Caco-2 (cell line): ENCODE results near the gene MAST4. TPM values are rescaled to one million over a fixed set of nuclear protein-coding genes. Genes with fewer than 3 reads are reported as not detected.

ENCODE experiments used
- BruUV-seq: library from RNA; stranded (reverse); fragments of 400-500 nt; replicated peaks from 2 replicates; lab custom pipeline; 2021; lab: Mats Ljungman, UMichigan
- CTCF ChIA-PET: fragments of 300-600 bp; sonication (Branson Sonifier 250); formaldehyde crosslinking; loops from one replicate; lab custom pipeline; 2022; ENCODE audit warnings: antibody characterized with exemption; lab: Charles Lee
- POLR2A ChIA-PET: fragments of 300-600 bp; sonication (Branson Sonifier 250); formaldehyde crosslinking; loops from one replicate; lab custom pipeline; 2022; ENCODE audit warnings: antibody characterized with exemption; lab: Charles Lee
- DNase-seq, 2 experiments: peaks; one replicate each; pipeline versions ENCODE4 v3.0.0 to v3.0.0-alpha.2; 2020 to 2022
- H3K27me3 ChIP-seq: replicated peaks from 2 replicates; pipeline ENCODE4 v1.6.0; 2011; ENCODE audit warnings: low read length; ENCODE audit not compliant: control insufficient read depth, insufficient read depth
- H3K36me3 ChIP-seq: 2 replicates; pipeline ENCODE4 v1.5.1; 2011; ENCODE audit warnings: low read length; ENCODE audit not compliant: control insufficient read depth, insufficient read depth
- H3K4me1 ChIP-seq: fragments of 250-450 bp; sonication (Bioruptor Pico); 2 replicates; pipeline ENCODE4 v1.5.1; 2020; ENCODE audit warnings: mild to moderate bottlenecking
- H3K4me3 ChIP-seq: 2 replicates; pipeline ENCODE4 v1.5.1; 2011; ENCODE audit warnings: low read depth, mild to moderate bottlenecking, control low read depth, low read length
- H3K9me3 ChIP-seq: fragments of 250-450 bp; sonication (Bioruptor Pico); 2 replicates; pipeline ENCODE4 v1.5.1; 2020; ENCODE audit warnings: mild to moderate bottlenecking, moderate library complexity
- H3K27ac Mint-ChIP-seq: one replicate; pipeline ENCODE4 v1.8.0; 2022; ENCODE audit warnings: mixed read lengths; ENCODE audit not compliant: unreplicated experiment
- H3K27me3 Mint-ChIP-seq: one replicate; pipeline ENCODE4 v1.8.0; 2022; ENCODE audit warnings: mixed read lengths; ENCODE audit not compliant: insufficient read depth, unreplicated experiment
- H3K36me3 Mint-ChIP-seq: one replicate; pipeline ENCODE4 v1.8.0; 2022; ENCODE audit warnings: mild to moderate bottlenecking, mixed read lengths; ENCODE audit not compliant: insufficient read depth, unreplicated experiment
- H3K4me1 Mint-ChIP-seq: one replicate; pipeline ENCODE4 v1.8.0; 2022; ENCODE audit warnings: low read depth, mixed read lengths; ENCODE audit not compliant: unreplicated experiment
- H3K4me3 Mint-ChIP-seq: one replicate; pipeline ENCODE4 v1.8.0; 2022; ENCODE audit warnings: mild to moderate bottlenecking, moderate library complexity, mixed read lengths; ENCODE audit not compliant: unreplicated experiment
- H3K9me3 Mint-ChIP-seq: one replicate; pipeline ENCODE4 v1.8.0; 2022; ENCODE audit warnings: mixed read lengths; ENCODE audit not compliant: unreplicated experiment
- intact Hi-C: fragments of 100-400 bp; cut with micrococcal nuclease; formaldehyde crosslinking; loops from one replicate; pipeline ENCODE4 v1.10.0; 2022; ENCODE audit not compliant: unreplicated experiment
- total RNA-seq: library from RNA; stranded (reverse); gene quantifications from 2 replicates; pipeline ENCODE4 v1.2.3, GENCODE V29; 2022
- TF ChIP-seq, protein P1 (sequence below), 2 experiments: fragments of 200-600 bp in 1 of 2; IDR thresholded peaks; 1 replicate in 1 of 2; 2 replicates in 1 of 2; pipeline versions ENCODE4 v1.5.1 to v1.8.0; 2011 to 2022; ENCODE audit warnings: antibody characterized with exemption in 1 of 2, control low read depth in 1 of 2, inconsistent platforms in 1 of 2, low read depth in 1 of 2, low read length in 1 of 2, mild to moderate bottlenecking in 1 of 2, moderate library complexity in 1 of 2; ENCODE audit not compliant: insufficient read depth in 1 of 2, severe bottlenecking in 1 of 2, unreplicated experiment in 1 of 2

MAST4 gene
- total RNA-seq, 1 experiment from 2014 or later: 17.8 TPM

DNA sequence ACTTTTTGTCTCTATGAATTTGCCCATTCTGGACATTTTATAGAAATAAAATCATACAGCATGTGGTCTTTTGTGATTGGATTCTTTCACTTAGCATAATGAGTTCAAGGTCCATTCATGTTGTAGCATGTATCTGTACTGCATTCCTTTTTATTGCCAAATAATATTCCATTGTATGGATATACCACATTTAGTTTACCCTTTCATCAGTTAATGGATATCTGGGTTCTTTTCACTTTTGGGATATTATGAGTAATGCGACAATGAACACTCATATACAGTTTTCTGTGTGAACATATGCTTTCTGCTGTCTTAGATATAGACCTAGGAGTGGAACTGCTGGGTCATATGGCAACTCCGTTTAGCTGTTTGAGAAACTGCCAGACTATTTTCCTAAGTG is 41.3 kb upstream of the MAST4 start:
- Histone ChIP-seq H3K36me3 (no peaks in the 10 kb centered on the region), H3K4me1 (no peaks in the 10 kb centered on the region), H3K4me3 (no peak overlapping the region), H3K9me3 (0 out of 2 replicates have a peak, but pooled peaks cover 4% of the 10 kb centered on the region), H3K27me3 (no peaks in the 10 kb centered on the region)
- Mint-ChIP-seq H3K9me3 (peaks cover 13% of the 10 kb centered on the region), H3K36me3 (no peaks in the 10 kb centered on the region), H3K27me3 (peaks cover 2% of the 10 kb centered on the region), H3K27ac (no peak overlapping the region), H3K4me1 (no peaks in the 10 kb centered on the region), H3K4me3 (no peak overlapping the region)
- CTCF ChIA-PET: no interaction called here
- no peak for DNase-seq
- intact Hi-C loops: no loop called here
- TF ChIP-seq, protein P1, sequence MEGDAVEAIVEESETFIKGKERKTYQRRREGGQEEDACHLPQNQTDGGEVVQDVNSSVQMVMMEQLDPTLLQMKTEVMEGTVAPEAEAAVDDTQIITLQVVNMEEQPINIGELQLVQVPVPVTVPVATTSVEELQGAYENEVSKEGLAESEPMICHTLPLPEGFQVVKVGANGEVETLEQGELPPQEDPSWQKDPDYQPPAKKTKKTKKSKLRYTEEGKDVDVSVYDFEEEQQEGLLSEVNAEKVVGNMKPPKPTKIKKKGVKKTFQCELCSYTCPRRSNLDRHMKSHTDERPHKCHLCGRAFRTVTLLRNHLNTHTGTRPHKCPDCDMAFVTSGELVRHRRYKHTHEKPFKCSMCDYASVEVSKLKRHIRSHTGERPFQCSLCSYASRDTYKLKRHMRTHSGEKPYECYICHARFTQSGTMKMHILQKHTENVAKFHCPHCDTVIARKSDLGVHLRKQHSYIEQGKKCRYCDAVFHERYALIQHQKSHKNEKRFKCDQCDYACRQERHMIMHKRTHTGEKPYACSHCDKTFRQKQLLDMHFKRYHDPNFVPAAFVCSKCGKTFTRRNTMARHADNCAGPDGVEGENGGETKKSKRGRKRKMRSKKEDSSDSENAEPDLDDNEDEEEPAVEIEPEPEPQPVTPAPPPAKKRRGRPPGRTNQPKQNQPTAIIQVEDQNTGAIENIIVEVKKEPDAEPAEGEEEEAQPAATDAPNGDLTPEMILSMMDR (IDR thresholded peaks at IDR 0.05; ENCODE audit: insufficient read depth in 1 of 2, low read depth in 1 of 2, low read length in 1 of 2, severe bottlenecking in 1 of 2, unreplicated experiment in 1 of 2): no peak
- BruUV-seq: no TSS peak
- POLR2A ChIA-PET: no interaction called here

DNA sequence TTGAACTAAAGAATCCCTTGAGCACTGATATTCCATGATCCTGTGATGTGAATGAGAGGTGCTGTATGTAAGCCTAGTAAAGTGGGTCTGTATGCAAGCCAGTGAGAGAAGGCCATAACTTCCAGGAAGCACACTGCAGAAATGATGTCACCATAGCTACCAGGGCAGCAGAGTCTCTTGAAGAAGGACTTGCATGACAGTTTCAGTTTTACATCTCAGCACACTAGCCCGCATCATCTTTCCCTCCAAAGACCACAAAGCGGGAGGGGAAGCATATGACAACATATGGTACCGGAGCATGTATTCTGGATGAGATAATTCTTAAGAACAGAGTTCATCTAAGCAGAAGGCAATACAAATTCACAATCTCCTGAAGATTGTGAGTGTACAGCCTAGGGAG is 37.6 kb upstream of the MAST4 start:
- H3K4me1 ChIP-seq: no peaks in the 10 kb centered on the region
- Mint-ChIP-seq H3K36me3 (no peaks in the 10 kb centered on the region), H3K27ac (no peak overlapping the region), H3K4me3 (no peak overlapping the region), H3K9me3 (peaks cover 13% of the 10 kb centered on the region), H3K4me1 (no peaks in the 10 kb centered on the region), H3K27me3 (no peaks in the 10 kb centered on the region)
- no peaks in the 10 kb centered on the region for H3K27me3 ChIP-seq
- H3K36me3 ChIP-seq: no peaks in the 10 kb centered on the region
- POLR2A ChIA-PET: no interaction called here
- 0 out of 2 replicates have a peak, but pooled peaks cover 4% of the 10 kb centered on the region for H3K9me3 ChIP-seq
- no peak for DNase-seq
- H3K4me3 ChIP-seq: no peak overlapping the region
- TF ChIP-seq, protein P1 (IDR thresholded peaks at IDR 0.05; ENCODE audit: insufficient read depth in 1 of 2, low read depth in 1 of 2, low read length in 1 of 2, severe bottlenecking in 1 of 2, unreplicated experiment in 1 of 2): no peak
- CTCF ChIA-PET: no interaction called here
- intact Hi-C loops: no loop called here
- no TSS peak for BruUV-seq

DNA sequence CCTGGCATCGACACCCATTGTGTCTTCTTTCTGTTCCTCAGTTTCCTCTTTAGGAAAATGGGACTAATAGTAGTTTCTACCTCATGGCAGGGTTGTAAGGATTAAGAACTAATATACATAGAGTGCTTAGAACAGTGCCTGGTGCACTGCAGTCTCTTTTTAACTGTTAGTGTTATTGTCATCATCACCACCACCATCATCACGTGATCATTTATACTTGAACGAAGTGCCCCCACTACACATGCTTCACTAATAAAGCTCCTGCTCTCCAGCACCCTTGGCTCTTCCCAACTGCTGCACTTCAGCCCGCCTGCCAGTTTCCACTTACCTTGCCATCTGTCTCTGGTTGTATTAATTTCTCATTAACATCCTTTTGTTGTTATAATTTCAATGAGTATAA is 35.8 kb upstream of the MAST4 start:
- POLR2A ChIA-PET: no interaction called here
- H3K9me3 Mint-ChIP-seq: peaks cover 4% of the 10 kb centered on the region
- BruUV-seq: no TSS peak

More for the DNA sequence above, 35.8 kb upstream of the MAST4 start:
- CTCF ChIA-PET: no interaction called here
- no peaks in the 10 kb centered on the region for H3K27me3 ChIP-seq
- no peaks in the 10 kb centered on the region for H3K4me1 ChIP-seq
- H3K9me3 ChIP-seq: no peaks in the 10 kb centered on the region
- no peaks in the 10 kb centered on the region for H3K27me3 Mint-ChIP-seq
- H3K36me3 ChIP-seq: no peaks in the 10 kb centered on the region
- intact Hi-C loops: no loop called here
- TF ChIP-seq, protein P1 (IDR thresholded peaks at IDR 0.05; ENCODE audit: insufficient read depth in 1 of 2, low read depth in 1 of 2, low read length in 1 of 2, severe bottlenecking in 1 of 2, unreplicated experiment in 1 of 2): no peak
- no peaks in the 10 kb centered on the region for H3K4me1 Mint-ChIP-seq
- H3K27ac Mint-ChIP-seq: no peak overlapping the region
- DNase-seq: no peak
- no peak overlapping the region for H3K4me3 Mint-ChIP-seq
- H3K36me3 Mint-ChIP-seq: no peaks in the 10 kb centered on the region
- H3K4me3 ChIP-seq: no peak overlapping the region
